Sigmoid colon (tissue), 7 donors: ENCODE results near the gene MED31. TPM values are rescaled to one million over a fixed set of nuclear protein-coding genes. Genes with fewer than 3 reads are reported as not detected.

ENCODE experiments used
- DNase-seq: peaks from one replicate; pipeline ENCODE4 v3.0.0-alpha.2; 2019
- H3K27ac ChIP-seq, 4 donors: fragments of 200-600 bp; sonication (generic); one replicate each; pipeline ENCODE4 v1.5.1; 2016 to 2019; ENCODE audit warnings: mild to moderate bottlenecking in 1 of 4
- H3K27me3 ChIP-seq, 3 donors: fragments of 200-600 bp; sonication (generic); one replicate each; pipeline ENCODE4 v1.5.1; 2019; ENCODE audit warnings: mild to moderate bottlenecking in 1 of 3
- H3K36me3 ChIP-seq, 4 donors: fragments of 200-600 bp; sonication (generic); one replicate each; pipeline ENCODE4 v1.5.1; 2016 to 2019
- H3K4me1 ChIP-seq, 4 donors: fragments of 200-600 bp; sonication (generic); one replicate each; pipeline ENCODE4 v1.5.1; 2017 to 2019
- H3K4me3 ChIP-seq, 4 donors: fragments of 200-600 bp; sonication (generic); one replicate each; pipeline ENCODE4 v1.5.1; 2017 to 2019; ENCODE audit warnings: mild to moderate bottlenecking in 2 of 4, moderate library complexity in 1 of 4
- H3K9me3 ChIP-seq, 4 donors: fragments of 200-600 bp in 3 of 4; sonication (generic) in 3 of 4; one replicate each; pipeline versions ENCODE4 v1.5.1 to v1.6.1; 2013 to 2019
- EP300 ChIP-seq, 4 donors: sonication (generic); formaldehyde crosslinking; IDR thresholded peaks; one replicate each; pipeline ENCODE4 v1.6.1; 2017; ENCODE audit warnings: antibody characterized with exemption in 4 of 4
- POLR2A ChIP-seq, 2 donors: fragments of 450-650 bp; IDR thresholded peaks; one replicate each; pipeline ENCODE4 v1.6.1; 2016; ENCODE audit warnings: antibody characterized with exemption in 2 of 2, mild to moderate bottlenecking in 2 of 2, moderate library complexity in 2 of 2
- POLR2AphosphoS5 ChIP-seq, 4 donors: sonication (generic); formaldehyde crosslinking; IDR thresholded peaks; one replicate each; pipeline ENCODE4 v1.6.1; 2017; ENCODE audit warnings: antibody characterized with exemption in 4 of 4
- WGBS, 2 donors: extraction: QIAGEN DNeasy Blood & Tissue Kit; methylation state at CpG; one replicate each; pipeline ENCODE4 v1.1.7; 2013; 5-methylcytosine and 5-hydroxymethylcytosine counted together
- intact Hi-C: fragments of 100-400 bp; cut with DNase I; formaldehyde crosslinking; loops from one replicate; pipeline ENCODE4 v1.15.1; 2023
- polyA plus RNA-seq, 3 donors: library from polyadenylated mRNA; stranded (reverse); fragments of 200-250 nt; gene quantifications; one replicate each; pipeline ENCODE4 v1.2.3, GENCODE V29; 2013
- total RNA-seq, 4 donors: library from RNA; depleted of rRNA; stranded (reverse); fragments of >200 nt; gene quantifications; one replicate each; pipeline ENCODE4 v1.1.0, GENCODE V29; 2016
- TF ChIP-seq, protein P1 (sequence below), 4 experiments: fragments of 450-650 bp in 3 of 4; fragments of 200-600 bp in 1 of 4; IDR thresholded peaks; one replicate each; pipeline ENCODE4 v1.5.1; 2016 to 2019; ENCODE audit warnings: antibody characterized with exemption in 4 of 4, mild to moderate bottlenecking in 3 of 4, moderate library complexity in 2 of 4
- donor health status: healthy with polysubstance abuse.
- donor health status: Bipolar disorder and iron deficiency.
- donor health status: healthy.

Gene MED31
- total and polyA plus RNA-seq, 7 donors = 2.0 to 24.0 (median 8.6) TPM

DNA sequence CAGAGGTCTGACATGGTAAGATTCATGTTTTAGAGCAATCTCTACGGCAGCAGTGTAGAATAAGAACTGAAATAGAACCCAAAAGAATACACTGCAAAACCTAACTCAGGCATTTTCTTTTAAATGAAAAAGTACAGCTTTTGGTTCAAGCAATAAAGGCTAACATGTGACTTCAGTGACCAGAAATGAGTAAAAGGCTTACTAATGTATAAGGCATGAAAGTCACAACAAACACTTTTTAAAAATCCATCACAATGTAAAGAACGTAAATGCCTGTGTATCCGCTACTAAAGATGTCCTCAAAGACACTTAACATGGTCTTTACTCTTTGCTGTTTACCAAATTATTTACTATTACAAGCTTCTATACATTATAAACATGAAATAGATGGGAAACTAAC lies 27.5 kb downstream of the MED31 start:
- Histone ChIP-seq H3K4me3 (no peak overlapping the region), H3K9me3 (no peaks in the 10 kb centered on the region), H3K27me3 (no peaks in the 10 kb centered on the region), H3K27ac (no peak overlapping the region), H3K36me3 (peaks cover 0 to 75% (median 12%) of the 10 kb centered on the region in 4 donors), H3K4me1 (no peaks in the 10 kb centered on the region)
- WGBS, 2 donors = 96% methylated on average over 3 of the region's 3 CpGs
- no peak for TF ChIP-seq POLR2AphosphoS5 (IDR thresholded peaks at IDR 0.05)
- TF ChIP-seq EP300 (IDR thresholded peaks at IDR 0.05) = no peak
- TF ChIP-seq POLR2A (IDR thresholded peaks at IDR 0.05) = no peak
- TF ChIP-seq, protein P1, sequence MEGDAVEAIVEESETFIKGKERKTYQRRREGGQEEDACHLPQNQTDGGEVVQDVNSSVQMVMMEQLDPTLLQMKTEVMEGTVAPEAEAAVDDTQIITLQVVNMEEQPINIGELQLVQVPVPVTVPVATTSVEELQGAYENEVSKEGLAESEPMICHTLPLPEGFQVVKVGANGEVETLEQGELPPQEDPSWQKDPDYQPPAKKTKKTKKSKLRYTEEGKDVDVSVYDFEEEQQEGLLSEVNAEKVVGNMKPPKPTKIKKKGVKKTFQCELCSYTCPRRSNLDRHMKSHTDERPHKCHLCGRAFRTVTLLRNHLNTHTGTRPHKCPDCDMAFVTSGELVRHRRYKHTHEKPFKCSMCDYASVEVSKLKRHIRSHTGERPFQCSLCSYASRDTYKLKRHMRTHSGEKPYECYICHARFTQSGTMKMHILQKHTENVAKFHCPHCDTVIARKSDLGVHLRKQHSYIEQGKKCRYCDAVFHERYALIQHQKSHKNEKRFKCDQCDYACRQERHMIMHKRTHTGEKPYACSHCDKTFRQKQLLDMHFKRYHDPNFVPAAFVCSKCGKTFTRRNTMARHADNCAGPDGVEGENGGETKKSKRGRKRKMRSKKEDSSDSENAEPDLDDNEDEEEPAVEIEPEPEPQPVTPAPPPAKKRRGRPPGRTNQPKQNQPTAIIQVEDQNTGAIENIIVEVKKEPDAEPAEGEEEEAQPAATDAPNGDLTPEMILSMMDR (IDR thresholded peaks at IDR 0.05) = no peak
- intact Hi-C loops = no loop called here
- no peak for DNase-seq

DNA sequence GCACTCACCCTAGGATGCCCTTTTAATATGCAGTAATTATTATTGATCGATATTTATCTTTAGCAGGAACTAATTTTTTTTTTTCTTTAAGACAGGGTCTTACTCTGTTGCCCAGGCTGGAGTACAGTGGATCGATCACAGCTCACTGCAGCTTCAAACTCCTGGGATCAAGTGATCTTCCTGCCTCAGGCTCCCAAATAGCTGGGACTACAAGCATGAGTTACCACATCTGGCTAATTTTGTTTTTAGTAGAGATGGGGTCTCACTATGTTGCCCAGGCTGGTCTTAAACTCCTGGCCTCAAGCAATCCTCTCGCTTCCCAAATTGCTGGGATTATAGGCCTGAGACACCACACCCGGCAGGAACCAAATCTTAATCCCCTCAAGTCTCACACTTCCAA lies 40.2 kb downstream of the MED31 start:
- Histone ChIP-seq H3K36me3 (peaks cover 0 to 85% (median 26%) of the 10 kb centered on the region in 4 donors), H3K4me1 (no peaks in the 10 kb centered on the region), H3K9me3 (no peaks in the 10 kb centered on the region), H3K4me3 (no peak overlapping the region), H3K27me3 (no peaks in the 10 kb centered on the region), H3K27ac (no peak overlapping the region)
- DNase-seq = no peak
- intact Hi-C loops = no loop called here
- WGBS, 2 donors = 96% methylated on average over 4 of the region's 4 CpGs
- TF ChIP-seq POLR2AphosphoS5 (IDR thresholded peaks at IDR 0.05) (no peak), POLR2A (IDR thresholded peaks at IDR 0.05) (no peak), EP300 (IDR thresholded peaks at IDR 0.05) (no peak)
- TF ChIP-seq, protein P1 (IDR thresholded peaks at IDR 0.05) = no peak

DNA sequence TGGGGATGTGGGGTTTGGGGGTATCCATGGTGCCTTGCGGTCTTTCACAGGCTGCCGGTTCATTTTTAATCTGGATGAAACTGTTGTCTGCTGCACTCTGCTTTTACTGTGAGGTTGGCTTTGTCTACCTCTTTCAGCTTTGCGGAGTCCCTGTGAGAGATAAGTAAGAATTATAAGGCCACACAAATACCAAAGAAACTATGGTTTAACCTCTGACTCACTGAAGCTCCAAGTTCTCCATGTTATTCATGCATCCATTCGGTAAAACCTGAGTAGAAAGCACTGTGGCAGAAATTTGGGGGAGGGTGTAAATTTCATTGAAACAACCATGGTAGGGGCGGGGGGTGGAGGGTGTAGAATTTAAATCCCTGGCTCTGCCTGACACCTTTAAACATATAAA lies 41.4 kb downstream of the MED31 start:
- Histone ChIP-seq H3K36me3 (peaks cover 0 to 86% (median 28%) of the 10 kb centered on the region in 4 donors), H3K27me3 (no peaks in the 10 kb centered on the region), H3K4me1 (no peaks in the 10 kb centered on the region), H3K4me3 (no peak overlapping the region), H3K27ac (no peak overlapping the region), H3K9me3 (no peaks in the 10 kb centered on the region)
- 99% methylated on average over 5 of the region's 5 CpGs for WGBS, 2 donors
- intact Hi-C loops = no loop called here
- DNase-seq = no peak
- TF ChIP-seq, protein P1 (IDR thresholded peaks at IDR 0.05) = no peak
- no peak for TF ChIP-seq POLR2AphosphoS5 (IDR thresholded peaks at IDR 0.05)
- no peak for TF ChIP-seq EP300 (IDR thresholded peaks at IDR 0.05)
- no peak for TF ChIP-seq POLR2A (IDR thresholded peaks at IDR 0.05)

DNA sequence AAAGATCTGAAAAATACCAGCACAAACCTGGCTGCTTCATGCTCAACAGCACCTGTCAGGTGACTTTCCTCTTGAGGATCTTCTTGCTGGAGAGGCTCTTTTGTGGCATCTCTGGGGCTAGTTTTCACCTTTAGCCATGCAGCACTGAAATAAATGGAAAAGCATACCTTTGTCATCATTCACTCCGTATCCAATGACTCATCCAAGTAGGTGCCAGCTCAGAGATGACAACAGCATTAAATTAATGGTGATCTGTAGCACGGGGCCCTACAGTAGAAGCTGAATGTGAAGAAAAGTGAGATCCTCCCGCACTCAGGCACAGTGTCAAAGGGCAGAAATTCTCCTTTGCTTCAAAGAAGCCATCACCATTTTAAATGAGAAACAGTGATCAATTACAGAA lies 43.1 kb downstream of the MED31 start:
- H3K9me3 ChIP-seq = no peaks in the 10 kb centered on the region
- H3K27me3 ChIP-seq = no peaks in the 10 kb centered on the region
- peaks cover 0 to 78% (median 28%) of the 10 kb centered on the region in 4 donors for H3K36me3 ChIP-seq
- no peak for DNase-seq
- WGBS, 2 donors = 90 to 95% methylated on average over 3 of the region's 3 CpGs
- intact Hi-C loops = no loop called here
- no peaks in the 10 kb centered on the region for H3K4me1 ChIP-seq
- no peak overlapping the region for H3K27ac ChIP-seq
- TF ChIP-seq POLR2AphosphoS5 (IDR thresholded peaks at IDR 0.05) (no peak), EP300 (IDR thresholded peaks at IDR 0.05) (no peak), POLR2A (IDR thresholded peaks at IDR 0.05) (no peak)
- TF ChIP-seq, protein P1 (IDR thresholded peaks at IDR 0.05) = no peak
- no peak overlapping the region for H3K4me3 ChIP-seq

DNA sequence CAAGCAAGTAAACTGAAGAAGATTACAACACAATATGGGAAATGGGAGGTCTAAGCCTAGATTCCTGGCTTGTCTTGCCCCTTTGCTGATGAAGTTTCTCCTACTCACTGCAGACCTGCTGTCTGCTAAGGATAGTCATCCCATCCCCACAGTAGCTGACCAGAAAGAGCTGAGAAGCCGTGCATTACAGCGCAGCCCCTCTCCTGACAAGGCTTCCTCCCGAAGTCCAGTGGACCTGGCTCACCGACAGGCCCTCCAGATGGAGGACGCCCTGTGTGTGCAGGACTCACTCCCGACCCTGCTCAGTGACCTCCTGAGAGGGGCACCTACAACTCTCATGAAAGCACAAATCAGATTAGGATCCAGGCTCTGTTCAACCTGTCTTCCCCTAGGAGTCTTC lies 46.3 kb downstream of the MED31 start:
- Histone ChIP-seq H3K27me3 (no peaks in the 10 kb centered on the region), H3K9me3 (no peaks in the 10 kb centered on the region), H3K4me1 (no peaks in the 10 kb centered on the region), H3K27ac (no peak overlapping the region), H3K36me3 (peaks cover 0 to 58% (median 30%) of the 10 kb centered on the region in 4 donors), H3K4me3 (no peak overlapping the region)
- intact Hi-C loops = no loop called here
- WGBS, 2 donors = 95% methylated on average over 6 of the region's 6 CpGs
- TF ChIP-seq, protein P1 (IDR thresholded peaks at IDR 0.05) = no peak
- TF ChIP-seq POLR2AphosphoS5 (IDR thresholded peaks at IDR 0.05) (no peak), POLR2A (IDR thresholded peaks at IDR 0.05) (no peak), EP300 (IDR thresholded peaks at IDR 0.05) (no peak)
- DNase-seq = no peak
